SHP77 (cell line): ENCODE measurements around the gene GIMAP6.
"Not testable (repeated sequence)": the region's sequence is repeated elsewhere in the genome, so short reads cannot be mapped to it uniquely, and the experiment has no call there.

ENCODE experiments used
- DNase-seq, 2 experiments: peaks; one replicate each; lab custom pipeline; 2025; lab: John Stamatoyannopoulos, UW

GIMAP6 gene

GRCh38 chr7:150631866-150632864 lies at the start of gene GIMAP6:
GIMAP6 (minus strand) TSS chr7:150632385; CDS start chr7:150630142, 2,243 bp downstream.
- no peak for DNase-seq

- not testable (repeated sequence) for DNase-seq
Measured at GRCh38 chr7:150680364-150680763, 48.2 kb upstream of the GIMAP6 start.

- not testable (repeated sequence) for DNase-seq
Measured at GRCh38 chr7:150678601-150679000, 46.4 kb upstream of the GIMAP6 start.

GRCh38 chr7:150676854-150677253 lies 44.7 kb upstream of the GIMAP6 start:
- not testable (repeated sequence) for DNase-seq

- DNase-seq, result not testable (repeated sequence)
Measured at GRCh38 chr7:150676276-150676675, 44.1 kb upstream of the GIMAP6 start.

GRCh38 chr7:150675714-150676113 lies 43.5 kb upstream of the GIMAP6 start:
- no peak for DNase-seq

GRCh38 chr7:150671798-150672585 lies 39.8 kb upstream of the GIMAP6 start:
- DNase-seq, result not testable (repeated sequence)

GRCh38 chr7:150668977-150669376 lies 36.8 kb upstream of the GIMAP6 start:
- DNase-seq, result no peak

- DNase-seq, result no peak
Measured at GRCh38 chr7:150668472-150668911, 36.3 kb upstream of the GIMAP6 start.

- no peak for DNase-seq
Measured at GRCh38 chr7:150666412-150666811, 34.2 kb upstream of the GIMAP6 start.

GRCh38 chr7:150665896-150666295 lies 33.7 kb upstream of the GIMAP6 start:
- no peak for DNase-seq

- no peak for DNase-seq
Measured at GRCh38 chr7:150665089-150665748, 33.0 kb upstream of the GIMAP6 start.

GRCh38 chr7:150663802-150664494 lies 31.8 kb upstream of the GIMAP6 start:
- DNase-seq, result no peak

GRCh38 chr7:150662821-150663220 lies 30.6 kb upstream of the GIMAP6 start:
- not testable (repeated sequence) for DNase-seq

GRCh38 chr7:150660939-150661613 lies 28.9 kb upstream of the GIMAP6 start:
- no peak for DNase-seq

GRCh38 chr7:150657526-150657925 lies 25.3 kb upstream of the GIMAP6 start:
- no peak for DNase-seq

- DNase-seq, result no peak
Measured at GRCh38 chr7:150656047-150656446, 23.9 kb upstream of the GIMAP6 start.

- DNase-seq, result no peak
Measured at GRCh38 chr7:150654692-150655091, 22.5 kb upstream of the GIMAP6 start.

GRCh38 chr7:150649080-150649385 lies 16.8 kb upstream of the GIMAP6 start:
- DNase-seq, result no peak

GRCh38 chr7:150648353-150649079 lies 16.3 kb upstream of the GIMAP6 start:
- DNase-seq, result no peak
